ENCODE measurements around the gene EXOG.

DNA sequence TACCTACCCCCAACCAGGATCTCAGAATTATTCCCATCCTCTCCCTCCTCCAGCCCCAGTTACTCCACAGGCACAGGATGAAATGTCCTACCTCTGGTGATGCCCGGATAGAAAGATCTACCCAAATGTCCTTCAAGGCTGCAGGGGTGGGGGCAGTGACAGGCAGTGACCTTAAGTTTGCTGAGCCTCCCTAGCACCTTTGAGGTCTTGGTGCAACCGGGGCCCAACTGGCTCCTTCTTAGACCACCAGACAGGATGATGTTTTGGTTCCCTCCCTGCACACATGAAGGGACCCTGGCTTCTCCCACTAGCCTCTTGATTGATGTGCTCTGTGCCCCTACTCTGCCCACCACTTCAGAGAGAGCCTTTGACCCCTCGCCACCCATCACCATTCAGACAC lies 36.4 kb downstream of the EXOG start:
- TF ChIP-seq, protein P1, sequence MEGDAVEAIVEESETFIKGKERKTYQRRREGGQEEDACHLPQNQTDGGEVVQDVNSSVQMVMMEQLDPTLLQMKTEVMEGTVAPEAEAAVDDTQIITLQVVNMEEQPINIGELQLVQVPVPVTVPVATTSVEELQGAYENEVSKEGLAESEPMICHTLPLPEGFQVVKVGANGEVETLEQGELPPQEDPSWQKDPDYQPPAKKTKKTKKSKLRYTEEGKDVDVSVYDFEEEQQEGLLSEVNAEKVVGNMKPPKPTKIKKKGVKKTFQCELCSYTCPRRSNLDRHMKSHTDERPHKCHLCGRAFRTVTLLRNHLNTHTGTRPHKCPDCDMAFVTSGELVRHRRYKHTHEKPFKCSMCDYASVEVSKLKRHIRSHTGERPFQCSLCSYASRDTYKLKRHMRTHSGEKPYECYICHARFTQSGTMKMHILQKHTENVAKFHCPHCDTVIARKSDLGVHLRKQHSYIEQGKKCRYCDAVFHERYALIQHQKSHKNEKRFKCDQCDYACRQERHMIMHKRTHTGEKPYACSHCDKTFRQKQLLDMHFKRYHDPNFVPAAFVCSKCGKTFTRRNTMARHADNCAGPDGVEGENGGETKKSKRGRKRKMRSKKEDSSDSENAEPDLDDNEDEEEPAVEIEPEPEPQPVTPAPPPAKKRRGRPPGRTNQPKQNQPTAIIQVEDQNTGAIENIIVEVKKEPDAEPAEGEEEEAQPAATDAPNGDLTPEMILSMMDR (IDR thresholded peaks at IDR 0.05) = no peak
- TF ChIP-seq POLR2A (IDR thresholded peaks at IDR 0.05) = no peak
